GM21576 (cell line): ENCODE measurements around the gene LSM14A.
"Not testable (repeated sequence)": the region's sequence is repeated elsewhere in the genome, so short reads cannot be mapped to it uniquely, and the experiment has no call there.

ENCODE experiments used
- ATAC-seq: cut with Tn5 transposase; IDR thresholded peaks from one replicate; pipeline ENCODE4 v1.9.1; 2021; ENCODE audit warnings: mild to moderate bottlenecking, moderate library complexity; ENCODE audit not compliant: unreplicated experiment

LSM14A gene

DNA sequence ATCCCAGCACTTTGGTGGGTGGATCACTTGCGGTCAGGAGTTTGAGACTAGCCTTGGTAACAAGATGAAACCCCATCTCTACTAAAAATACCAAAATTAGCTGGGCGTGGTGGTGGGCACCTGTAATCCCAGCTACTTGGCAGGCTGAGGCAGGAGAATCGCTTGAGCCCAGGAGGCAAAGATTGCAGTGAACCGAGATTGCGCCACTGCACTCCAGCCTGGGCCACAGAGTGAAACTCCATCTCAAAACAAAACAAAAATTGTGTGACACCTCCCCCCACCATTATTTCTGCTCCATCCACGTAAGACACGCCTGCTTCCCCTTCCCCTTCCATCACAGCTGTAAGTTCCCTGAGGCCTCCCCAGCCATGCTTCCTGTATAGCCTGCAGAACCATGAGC lies 13.3 kb upstream of the LSM14A start:
- not testable (repeated sequence) for ATAC-seq

DNA sequence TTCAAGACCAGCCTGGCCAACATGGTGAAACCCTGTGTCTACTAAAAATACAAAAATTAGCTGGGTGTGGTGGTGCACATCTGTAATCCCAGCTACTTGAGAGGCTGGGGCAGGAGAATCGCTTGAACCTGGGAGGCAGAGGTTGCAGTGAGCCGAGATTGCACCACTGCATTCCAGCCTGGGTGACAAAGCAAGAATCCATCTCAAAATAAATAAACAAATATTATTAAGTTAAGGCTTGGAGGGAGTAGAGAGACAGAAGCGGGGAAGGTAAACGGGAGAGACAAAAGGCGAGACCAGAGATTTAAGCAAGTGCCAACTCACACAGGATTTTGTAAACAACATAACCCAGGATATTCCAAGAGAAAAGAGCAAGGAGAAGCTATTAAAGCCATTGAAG lies 12.8 kb upstream of the LSM14A start:
- ATAC-seq, result not testable (repeated sequence)

DNA sequence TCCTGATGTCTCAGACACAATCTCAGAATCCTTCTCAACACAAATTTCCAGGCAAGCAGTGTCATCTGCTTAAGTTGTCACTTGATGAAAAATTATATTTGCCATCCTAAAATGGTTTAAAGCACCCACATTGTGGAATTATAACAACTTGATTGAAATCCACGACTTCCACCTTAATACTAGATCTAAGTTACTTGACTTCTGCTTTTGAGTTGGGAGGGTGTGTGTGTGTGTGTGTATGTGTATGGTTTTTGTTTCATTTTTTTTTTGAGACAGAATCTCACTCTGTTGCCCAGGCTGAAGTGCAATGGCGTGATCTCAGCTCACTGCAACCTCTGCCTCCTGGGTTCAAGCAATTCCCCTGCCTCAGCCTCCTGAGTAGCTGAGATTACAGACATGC lies 10.4 kb upstream of the LSM14A start:
- not testable (repeated sequence) for ATAC-seq

DNA sequence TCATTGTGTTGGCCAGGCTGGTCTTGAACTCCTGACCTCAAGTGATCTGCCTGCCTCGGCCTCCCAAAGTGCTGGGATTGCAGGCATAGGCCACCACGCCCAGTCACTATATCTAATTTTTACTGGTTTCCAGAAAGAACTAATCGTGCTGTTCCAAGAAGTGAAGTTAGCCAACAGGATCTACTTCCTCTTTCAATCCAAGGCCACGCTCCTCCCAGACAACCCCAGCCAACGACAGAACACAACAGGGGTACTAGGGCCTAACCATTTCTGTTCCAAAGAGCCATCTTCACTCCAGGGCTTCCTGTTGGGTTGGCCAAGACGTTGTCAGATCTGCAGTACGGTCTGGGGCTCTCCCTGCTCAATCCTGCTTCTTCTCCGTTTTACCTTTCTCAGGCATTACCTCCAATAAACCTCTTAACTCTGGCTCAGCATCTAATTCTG lies 7.0 kb upstream of the LSM14A start:
- ATAC-seq, result no peak

- not testable (repeated sequence) for ATAC-seq
Observed at GRCh38 chr19:34169475-34170199, 2.7 kb upstream of the LSM14A start.

- no peak for ATAC-seq
Observed at GRCh38 chr19:34171539-34171876, 796 bp upstream of the LSM14A start.

DNA sequence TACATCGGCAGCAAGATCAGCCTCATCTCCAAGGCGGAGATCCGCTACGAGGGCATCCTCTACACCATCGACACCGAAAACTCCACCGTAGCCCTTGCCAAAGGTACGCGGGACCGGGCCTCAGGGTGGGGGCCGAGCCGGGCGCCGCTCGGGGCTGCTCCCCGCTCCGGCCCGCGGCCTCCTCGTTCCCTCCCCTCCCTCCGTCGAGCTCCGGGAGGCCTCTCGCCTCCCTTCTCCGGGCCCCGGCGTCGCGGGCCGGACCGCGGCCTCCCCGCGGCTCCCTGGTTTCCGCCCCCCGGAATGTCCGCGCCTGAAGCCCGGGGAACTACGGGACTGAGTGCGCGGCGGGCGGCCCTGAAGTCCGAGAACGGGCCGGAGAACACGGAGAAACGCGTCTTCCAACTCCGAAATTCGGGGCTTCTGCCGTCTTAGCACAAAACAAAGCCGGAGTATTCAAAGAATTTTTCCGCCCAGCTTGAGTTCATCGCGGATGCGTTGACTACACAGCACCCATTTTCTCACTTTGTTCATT lies 423 bp downstream of the LSM14A start:
- ATAC-seq, result peak; percentile 25

- ATAC-seq, result no peak
Observed at GRCh38 chr19:34173193-34173956, 1.1 kb downstream of the LSM14A start.

DNA sequence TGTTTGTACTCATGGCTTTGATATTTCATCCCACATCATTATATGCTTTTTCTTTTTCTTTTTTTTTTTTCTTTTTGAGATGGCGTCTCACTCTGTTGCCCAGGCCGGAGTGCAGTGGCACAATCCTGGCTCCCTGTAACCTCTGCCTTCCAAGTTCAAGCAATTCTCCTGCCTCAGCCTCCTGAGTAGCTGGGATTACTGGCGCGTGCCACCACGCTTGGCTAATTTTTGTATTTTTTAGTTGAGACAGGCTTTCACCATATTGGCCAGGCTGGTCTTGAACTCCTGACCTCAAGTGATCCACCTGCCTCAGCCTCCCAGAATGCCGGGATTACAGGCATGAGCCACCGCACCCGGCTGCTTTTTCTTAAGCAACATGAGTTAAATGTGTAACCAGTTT lies 2.9 kb downstream of the LSM14A start:
- ATAC-seq, result not testable (repeated sequence)

- ATAC-seq, result no peak
Observed at GRCh38 chr19:34176581-34176980, 4.3 kb downstream of the LSM14A start.

DNA sequence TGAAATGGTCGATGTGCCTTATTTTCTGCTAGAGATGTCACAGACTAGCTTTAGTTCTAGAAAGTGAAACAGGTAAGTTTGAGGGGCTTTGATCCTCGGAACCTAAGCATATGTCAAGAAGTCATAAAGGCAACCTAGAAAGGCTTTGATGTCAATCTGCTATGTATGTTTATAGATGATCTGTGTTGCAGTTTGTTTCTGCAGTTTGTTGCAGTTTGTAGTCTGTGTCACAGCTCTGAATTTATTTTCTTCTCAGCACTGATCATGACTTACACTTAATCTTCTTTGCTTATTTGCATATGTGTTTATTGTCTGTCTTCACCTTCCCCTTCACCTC lies 5.9 kb downstream of the LSM14A start:
- ATAC-seq, result no peak

DNA sequence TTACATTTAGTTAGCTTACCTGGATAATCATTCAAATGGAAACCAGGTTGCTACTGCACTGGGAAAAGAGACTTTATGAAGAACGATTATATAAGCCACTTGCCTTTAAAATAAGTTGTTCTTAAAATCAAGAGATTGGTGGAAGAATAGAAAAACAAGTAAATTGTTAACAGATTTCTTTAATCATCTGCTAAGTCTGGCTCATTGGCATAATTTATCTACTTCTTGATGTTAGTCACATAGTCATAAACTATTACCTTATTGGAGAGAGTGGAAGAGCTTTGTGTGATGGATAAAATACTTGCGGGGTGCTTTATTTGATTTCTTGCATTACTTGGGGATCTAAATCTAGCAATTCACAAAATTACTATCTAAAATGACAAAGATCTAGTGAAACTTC lies 6.8 kb downstream of the LSM14A start:
- ATAC-seq, result no peak

DNA sequence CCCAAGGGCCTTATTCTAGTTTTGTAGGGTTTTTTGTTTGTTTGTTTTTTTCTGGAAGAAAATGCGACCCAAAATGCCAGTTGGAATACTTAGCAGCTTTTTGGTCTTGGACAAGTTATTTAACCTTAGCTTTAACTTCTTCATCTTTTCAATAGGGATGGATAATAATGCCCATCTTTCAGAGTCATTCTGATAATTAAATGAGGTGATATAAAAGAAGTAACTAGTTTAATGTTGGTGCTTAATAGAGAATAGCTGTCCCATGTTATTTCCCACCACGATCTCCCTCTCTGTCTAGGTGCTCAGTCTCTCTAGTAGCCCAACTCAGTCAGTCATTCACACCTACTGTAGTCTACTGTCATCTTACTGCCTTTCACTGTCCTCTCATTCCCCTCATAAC lies 8.0 kb downstream of the LSM14A start:
- no peak for ATAC-seq

DNA sequence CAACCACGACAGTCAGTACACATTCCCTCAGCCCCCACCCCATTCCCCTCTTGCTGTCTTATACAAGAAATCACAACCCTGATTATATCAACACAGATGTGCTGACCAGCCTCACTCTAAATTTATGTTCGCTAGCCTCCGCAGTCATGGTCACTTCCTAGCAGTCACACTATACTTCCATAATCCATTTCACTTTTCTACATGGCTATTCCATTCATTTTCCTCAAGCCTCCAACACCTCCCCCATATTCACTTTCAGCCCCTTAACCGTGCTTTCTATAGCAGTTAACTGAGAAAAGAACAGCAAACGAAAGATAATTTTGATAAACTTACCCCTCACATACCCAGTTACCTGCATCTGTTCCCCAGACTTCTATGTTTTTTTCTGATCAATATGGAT lies 8.4 kb downstream of the LSM14A start:
- ATAC-seq, result no peak

- ATAC-seq, result no peak
Observed at GRCh38 chr19:34181111-34181864, 9.0 kb downstream of the LSM14A start.

- no peak for ATAC-seq
Observed at GRCh38 chr19:34182125-34182524, 9.8 kb downstream of the LSM14A start.

DNA sequence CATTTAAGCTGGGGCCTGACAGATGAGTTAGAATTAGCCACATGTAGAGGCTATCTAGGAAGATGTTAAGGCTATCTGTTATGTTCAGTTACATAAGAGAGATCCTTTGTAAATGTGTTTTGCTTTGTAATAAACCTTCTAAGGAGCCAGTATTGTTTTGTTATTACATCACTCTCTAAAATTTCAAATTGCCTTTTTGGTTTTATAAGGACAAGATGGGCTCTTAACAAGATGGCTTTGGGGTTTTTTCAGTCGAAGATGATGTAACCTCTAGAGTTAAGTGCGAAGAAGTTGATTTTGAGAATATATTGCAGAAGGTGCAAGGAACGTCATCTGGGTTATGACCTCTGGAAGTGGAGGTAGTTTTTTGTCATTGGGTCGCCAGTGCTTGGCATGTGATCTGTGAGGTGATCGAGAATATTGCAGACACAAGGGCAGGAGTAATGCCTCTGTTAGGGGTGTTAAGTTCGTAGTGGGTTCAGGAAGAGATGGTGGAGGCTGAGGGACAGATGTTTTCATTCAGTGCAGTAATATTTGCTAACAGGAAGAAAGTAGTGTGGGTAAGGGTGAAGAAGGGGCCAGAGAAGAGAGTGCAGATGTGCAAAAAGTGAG lies 12.7 kb downstream of the LSM14A start:
- no peak for ATAC-seq

DNA sequence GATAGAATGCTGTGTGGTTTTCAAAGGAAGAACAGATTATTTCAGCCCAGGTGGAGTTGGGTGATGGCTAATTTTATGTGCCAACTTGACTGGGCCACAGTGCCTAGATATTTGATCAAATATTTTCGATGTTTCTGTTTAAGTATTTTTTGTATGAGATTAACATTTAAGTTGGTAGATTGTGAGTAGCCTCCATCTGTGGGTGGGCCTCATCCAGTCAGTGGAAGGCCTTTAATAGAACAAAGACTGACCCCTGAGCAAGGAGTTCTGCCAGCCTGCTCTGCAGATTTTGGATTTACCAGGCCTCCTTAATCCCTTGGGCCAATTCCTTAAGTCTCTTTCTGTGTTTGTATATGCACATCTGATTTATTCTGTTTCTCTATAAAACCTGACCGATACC lies 13.9 kb downstream of the LSM14A start:
- ATAC-seq, result no peak

GRCh38 chr19:34187011-34187410 lies 14.7 kb downstream of the LSM14A start:
- ATAC-seq, result no peak

- ATAC-seq, result no peak
Observed at GRCh38 chr19:34188408-34188807, 16.1 kb downstream of the LSM14A start.

DNA sequence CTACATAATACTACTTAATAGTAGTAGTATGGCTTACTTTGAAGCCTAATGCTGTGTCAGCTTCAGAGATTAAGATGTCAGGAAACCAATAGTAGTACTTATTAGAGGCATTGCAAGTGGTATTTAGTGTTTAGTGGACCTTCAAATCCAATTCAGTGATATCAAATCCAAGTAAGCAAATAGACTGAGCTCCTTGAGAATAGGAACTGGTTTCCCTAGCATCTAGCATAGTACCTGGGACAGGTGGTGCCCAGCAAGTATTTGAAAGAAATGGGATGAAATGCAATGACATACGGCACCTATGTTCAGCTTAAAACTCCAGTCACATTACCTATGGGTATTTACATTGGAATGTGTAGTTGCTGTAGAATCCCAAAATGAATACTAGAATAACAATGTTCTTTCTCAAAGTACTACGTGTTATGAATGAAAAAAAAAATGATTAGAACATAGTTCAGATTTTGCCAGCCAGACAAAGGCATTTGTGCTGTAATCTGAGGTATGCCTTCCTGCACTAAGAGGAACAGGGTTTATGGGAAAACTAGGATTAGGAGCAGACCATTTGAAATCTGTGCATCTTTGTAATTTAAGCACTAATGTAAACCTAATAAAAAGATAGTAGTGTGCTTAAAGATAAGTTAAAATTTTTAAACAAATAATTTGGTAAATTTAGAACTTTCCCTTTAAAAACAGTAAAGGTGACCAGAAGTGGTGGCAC lies 17.1 kb downstream of the LSM14A start:
- no peak for ATAC-seq
